Heart right ventricle (tissue), 16 donors: ENCODE data around the gene C10orf95. TPM values are rescaled to one million over a fixed set of nuclear protein-coding genes. Genes with fewer than 3 reads are reported as not detected.

Experiments used
- ATAC-seq, 8 donors: fragments of 200-7000 bp; cut with Tn5 transposase; one replicate each; pipeline ENCODE4 v1.9.1; 2020; ENCODE audit warnings: mild to moderate bottlenecking in 8 of 8, moderate library complexity in 8 of 8, moderate number of reproducible peaks in 1 of 8
- DNase-seq, 2 donors: peaks; one replicate each; pipeline ENCODE4 v3.0.0-alpha.2; 2020
- H3K27ac ChIP-seq, 10 donors: fragments of 200-600 bp; sonication (generic) in 2 of 10; one replicate each; pipeline versions ENCODE4 v1.5.0 to v1.8.0; 2020 to 2022; ENCODE audit warnings: mild to moderate bottlenecking in 3 of 10
- H3K27me3 ChIP-seq, 7 donors: fragments of 200-600 bp; one replicate each; pipeline ENCODE4 v1.8.0; 2021 to 2022; ENCODE audit warnings: mild to moderate bottlenecking in 2 of 7
- H3K36me3 ChIP-seq, 9 donors: fragments of 200-600 bp; sonication (generic) in 1 of 9; one replicate each; pipeline versions ENCODE4 v1.5.0 to v1.8.0; 2020 to 2022; ENCODE audit warnings: mild to moderate bottlenecking in 2 of 9
- H3K4me1 ChIP-seq, 9 donors: fragments of 200-600 bp; sonication (generic) in 1 of 9; one replicate each; pipeline versions ENCODE4 v1.5.0 to v1.8.0; 2020 to 2022; ENCODE audit warnings: mild to moderate bottlenecking in 4 of 9
- H3K4me3 ChIP-seq, 10 donors: fragments of 200-600 bp; sonication (generic) in 2 of 10; one replicate each; pipeline versions ENCODE4 v1.5.0 to v1.8.0; 2020 to 2022; ENCODE audit warnings: mild to moderate bottlenecking in 7 of 10, moderate library complexity in 2 of 10
- H3K9me3 ChIP-seq, 11 donors: fragments of 200-600 bp in 10 of 11; sonication (generic) in 2 of 11; one replicate each; pipeline versions ENCODE4 v1.5.0 to v1.8.0; 2013 to 2022; ENCODE audit warnings: mild to moderate bottlenecking in 2 of 11, control low read depth in 1 of 11, moderate library complexity in 1 of 11
- CTCF ChIP-seq, 9 donors: fragments of 200-600 bp; sonication (generic) in 2 of 9; IDR thresholded peaks; one replicate each; pipeline versions ENCODE4 v1.5.0 to v1.8.0; 2021 to 2022; ENCODE audit warnings: antibody characterized with exemption in 9 of 9, mild to moderate bottlenecking in 5 of 9, moderate library complexity in 1 of 9
- WGBS, 2 donors: extraction: QIAGEN DNeasy Blood & Tissue Kit; methylation state at CpG; one replicate each; pipeline ENCODE4 v1.1.7; 2013; ENCODE audit warnings: inconsistent platforms in 1 of 2; 5-methylcytosine and 5-hydroxymethylcytosine counted together
- intact Hi-C, 10 donors: fragments of 100-400 bp; cut with DNase I; formaldehyde crosslinking; loops; one replicate each; pipeline versions ENCODE4 v1.11.1 to v1.14.2; 2022
- polyA plus RNA-seq, 2 donors: library from polyadenylated mRNA; stranded (reverse); fragments of 200-250 nt; gene quantifications; one replicate each; pipeline ENCODE4 v1.2.3, GENCODE V29; 2013
- total RNA-seq, 10 donors: library from RNA; stranded (reverse); fragmentation: NEBNext Ultra II Directional in 3 of 10; extraction: Animal tissue kit (Norgen Biotek cat#: 25700) in 3 of 10; gene quantifications; one replicate each; pipeline versions ENCODE4 v1.2.1 to v1.2.4, GENCODE V29; 2021 to 2023
- donor health status: Arrhythmogenic right ventricular cardiomyopathy.
- donor health status: ischemic (EF 13 %, LVEDD 7.1; RV severe dilation, severe dysfunction).
- donor health status: healthy with polysubstance abuse.
- donor health status: DM: no; HTN: yes; CAD: no.
- donor health status: DM: no; HTN: no; CAD: no.
- donor health status: ischemic (EF 25% LVEDD 6.9; RV normal size, moderate dysfunction).
- donor health status: ischemic (EF 25% LVEDD 5.7; RV mildly dilated, moderate dysfunction).
- donor health status: healthy.
- donor health status: DM: yes; HTN: yes; CAD: no.
- donor health status: Ischemic cardiomyopathy.
- donor health status: ischemic (EF 35%, LVEDD 5.7; RV mildly dilated, moderate dysfunction).
- donor health status: nonischemic (EF 11% LVEDD 7.7; RV severe dilation, severe dysfunction).
- donor health status: DM: yes; HTN: yes; CAD: no.
- donor health status: PGD.
- donor health status: ischemic (EF 29% LVEDD 5.4; RV normal size, mild dysfunction).
- donor health status: nonischemic (EF 23%, LVEDD 6.1; RV moderate dilation, normal function).

The C10orf95 gene
- total and polyA plus RNA-seq, 12 donors, result not detected

- Histone ChIP-seq H3K27ac (peak overlapping the region; percentile 70 to 97 (median 91)), H3K4me1 (peaks cover 15 to 40% (median 36%) of the 10 kb centered on the region in 9 donors), H3K4me3 (peak overlapping the region; percentile 80 to 100 (median 94)), H3K9me3 (no peaks in the 10 kb centered on the region), H3K36me3 (peaks cover 0 to 25% (median 0%) of the 10 kb centered on the region in 9 donors), H3K27me3 (peaks cover 0 to 23% (median 21%) of the 10 kb centered on the region in 7 donors)
- DNase-seq, result no peak
- intact Hi-C loops, result loop anchor here in 4 of 10 donors (1.0 to 10.0 kb wide), 5 partner anchors 27 to 253 kb away; partner anchors contain the start of genes ACTR1A (in 2 of the 4), SUFU (in 2 of the 4) and NFKB2 (in 1 of the 4)
- peak in 7 of 8 donors; percentile 1 to 40 (median 5) for ATAC-seq
- no peak for TF ChIP-seq CTCF (IDR thresholded peaks at IDR 0.05)
- 1% methylated on average over 55 to 62 of the region's 62 CpGs for WGBS, 2 donors
Observed at GRCh38 chr10:102421757-102422512, 29.4 kb downstream of the C10orf95 start.

- Histone ChIP-seq H3K36me3 (peaks cover 0 to 24% (median 0%) of the 10 kb centered on the region in 9 donors), H3K9me3 (no peaks in the 10 kb centered on the region), H3K27me3 (peaks cover 0 to 28% (median 26%) of the 10 kb centered on the region in 7 donors), H3K4me3 (peak overlapping the region; percentile 80 to 100 (median 94)), H3K27ac (peak overlapping the region; percentile 70 to 97 (median 91)), H3K4me1 (peaks cover 15 to 40% (median 36%) of the 10 kb centered on the region in 9 donors)
- WGBS, 2 donors, result 0% methylated on average over 14 of the region's 14 CpGs
- TF ChIP-seq CTCF (IDR thresholded peaks at IDR 0.05), result no peak
- intact Hi-C loops, result loop anchor here in 4 of 10 donors (1.0 to 10.0 kb wide), 4 partner anchors 41 to 252 kb away; partner anchors contain the start of genes ACTR1A (in 2 of the 4) and SUFU (in 2 of the 4)
- DNase-seq (no peak), ATAC-seq (no peak)
Observed at GRCh38 chr10:102421507-102421756, 29.9 kb downstream of the C10orf95 start.

- H3K4me1 ChIP-seq, result peaks cover 15 to 40% (median 36%) of the 10 kb centered on the region in 9 donors
- DNase-seq, result peak; percentile 94 to 97
- H3K9me3 ChIP-seq, result no peaks in the 10 kb centered on the region
- peak within 1 kb of the TSS; percentile 70 to 97 (median 91) for H3K27ac ChIP-seq
- H3K36me3 ChIP-seq, result peaks cover 0 to 24% (median 0%) of the 10 kb centered on the region in 9 donors
- peak in 2 of 9 donors; percentile 3 to 17 for TF ChIP-seq CTCF (IDR thresholded peaks at IDR 0.05)
- H3K27me3 ChIP-seq, result peaks cover 0 to 33% (median 31%) of the 10 kb centered on the region in 7 donors
- ATAC-seq, result peak; percentile 87 to 96 (median 92)
- intact Hi-C loops, result loop anchor here in 4 of 10 donors (1.0 to 10.0 kb wide), 4 partner anchors 41 to 252 kb away; partner anchors contain the start of genes ACTR1A (in 2 of the 4) and SUFU (in 2 of the 4)
- H3K4me3 ChIP-seq, result peak within 1 kb of the TSS; percentile 80 to 100 (median 94)
- WGBS, 2 donors, result 0% methylated on average over 66 of the region's 66 CpGs
Observed at GRCh38 chr10:102420714-102421506, 30.4 kb downstream of the C10orf95 start, which contains the start of gene FBXL15. Gene FBXL15, plus strand, starts transcription at chr10:102420836. Its CDS starts 294 bp downstream, at chr10:102421130.
